NAMALWA (cell line): ENCODE measurements around the gene ADGRB3.
"Not testable (repeated sequence)": the region's sequence is repeated elsewhere in the genome, so short reads cannot be mapped to it uniquely, and the experiment has no call there.

ENCODE experiments used
- DNase-seq: peaks from one replicate; pipeline ENCODE4 v3.0.0-alpha.2; 2015; ENCODE audit warnings: low spot score

Gene ADGRB3

GRCh38 chr6:68826501-68826900 is 191.4 kb downstream of the ADGRB3 start:
- DNase-seq = no peak

DNA sequence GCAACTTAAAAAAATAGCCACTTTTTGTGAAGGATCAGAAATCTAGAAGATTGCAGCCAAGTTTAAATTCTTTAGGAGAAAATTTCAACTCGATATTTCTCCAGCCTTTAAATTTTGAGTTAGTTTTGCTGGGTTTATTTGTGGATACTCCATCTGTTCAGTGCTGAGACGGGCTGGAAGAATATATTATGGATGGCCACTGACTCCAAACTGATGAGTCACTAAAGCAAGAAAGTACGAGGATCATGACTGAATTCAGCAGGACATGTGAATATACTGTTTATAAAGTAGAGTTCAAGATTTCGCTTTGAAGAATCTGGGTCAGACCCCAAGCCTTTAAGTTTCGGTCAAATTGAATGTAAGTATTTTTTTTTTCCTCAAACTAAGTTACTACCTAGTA is 199.5 kb downstream of the ADGRB3 start:
- DNase-seq = no peak

GRCh38 chr6:68838571-68838970 is 203.5 kb downstream of the ADGRB3 start:
- DNase-seq = no peak

GRCh38 chr6:68852791-68853190 is 217.7 kb downstream of the ADGRB3 start:
- DNase-seq = no peak

GRCh38 chr6:68859233-68859632 is 224.2 kb downstream of the ADGRB3 start:
- no peak for DNase-seq

DNA sequence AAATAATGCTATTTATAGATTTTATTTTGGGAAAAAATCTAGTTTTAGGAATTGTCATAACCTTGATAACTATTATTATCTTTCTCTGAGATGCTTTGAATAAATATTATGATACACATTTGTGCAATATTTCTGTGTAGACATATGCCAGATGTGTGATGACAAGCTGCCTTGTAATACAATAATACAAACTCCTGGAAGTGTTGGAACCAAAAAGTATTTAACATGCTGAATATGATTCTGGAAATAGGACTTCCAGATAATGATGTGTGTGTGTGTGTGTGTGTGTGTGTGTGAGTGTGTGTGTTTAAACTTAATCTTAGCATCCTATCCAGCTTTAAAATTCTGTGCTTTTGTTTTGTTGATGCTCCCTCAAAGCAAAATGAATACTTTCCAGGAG is 233.6 kb downstream of the ADGRB3 start:
- DNase-seq = no peak

DNA sequence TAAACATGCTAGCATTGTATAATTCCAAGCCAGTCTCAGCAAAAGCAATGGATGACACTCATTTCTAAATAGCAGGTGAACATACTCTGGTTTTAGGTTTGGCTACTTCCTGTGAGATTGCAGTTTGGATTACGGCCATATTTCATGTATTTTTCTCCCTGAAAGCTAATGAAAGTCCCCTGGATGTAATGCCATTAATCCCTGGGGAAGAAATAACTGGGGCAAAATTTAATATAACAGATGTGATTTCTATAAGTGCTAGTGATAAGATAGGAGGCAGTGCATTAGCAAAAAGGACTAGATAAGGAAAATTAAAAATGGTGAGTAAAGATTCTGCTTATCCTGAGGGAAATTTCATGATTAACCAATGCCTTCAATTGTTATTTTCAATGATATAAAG is 238.2 kb downstream of the ADGRB3 start:
- no peak for DNase-seq

DNA sequence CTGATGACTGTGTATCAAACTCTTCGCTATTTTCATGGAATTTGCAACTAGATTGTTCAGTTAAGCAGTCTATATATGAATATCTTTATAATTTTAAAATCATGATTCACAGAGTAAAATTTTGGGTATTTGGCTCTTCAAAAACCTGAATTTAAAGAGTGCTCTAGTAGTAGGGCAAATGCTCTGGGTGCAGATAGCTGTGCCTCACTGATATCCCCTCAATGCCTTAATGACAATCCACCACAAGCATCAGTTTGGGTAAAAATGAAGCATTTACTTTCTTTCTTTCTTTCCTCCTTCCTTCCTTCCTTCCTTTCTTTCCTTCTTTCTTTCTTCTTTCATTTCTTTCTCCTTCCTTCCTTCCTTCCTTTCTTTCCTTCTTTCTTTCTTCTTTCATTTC is 239.7 kb downstream of the ADGRB3 start:
- no peak for DNase-seq

GRCh38 chr6:68875403-68875802 is 240.3 kb downstream of the ADGRB3 start:
- no peak for DNase-seq

- DNase-seq = peak; percentile 49
Measured at GRCh38 chr6:68876792-68877493, 241.9 kb downstream of the ADGRB3 start.

DNA sequence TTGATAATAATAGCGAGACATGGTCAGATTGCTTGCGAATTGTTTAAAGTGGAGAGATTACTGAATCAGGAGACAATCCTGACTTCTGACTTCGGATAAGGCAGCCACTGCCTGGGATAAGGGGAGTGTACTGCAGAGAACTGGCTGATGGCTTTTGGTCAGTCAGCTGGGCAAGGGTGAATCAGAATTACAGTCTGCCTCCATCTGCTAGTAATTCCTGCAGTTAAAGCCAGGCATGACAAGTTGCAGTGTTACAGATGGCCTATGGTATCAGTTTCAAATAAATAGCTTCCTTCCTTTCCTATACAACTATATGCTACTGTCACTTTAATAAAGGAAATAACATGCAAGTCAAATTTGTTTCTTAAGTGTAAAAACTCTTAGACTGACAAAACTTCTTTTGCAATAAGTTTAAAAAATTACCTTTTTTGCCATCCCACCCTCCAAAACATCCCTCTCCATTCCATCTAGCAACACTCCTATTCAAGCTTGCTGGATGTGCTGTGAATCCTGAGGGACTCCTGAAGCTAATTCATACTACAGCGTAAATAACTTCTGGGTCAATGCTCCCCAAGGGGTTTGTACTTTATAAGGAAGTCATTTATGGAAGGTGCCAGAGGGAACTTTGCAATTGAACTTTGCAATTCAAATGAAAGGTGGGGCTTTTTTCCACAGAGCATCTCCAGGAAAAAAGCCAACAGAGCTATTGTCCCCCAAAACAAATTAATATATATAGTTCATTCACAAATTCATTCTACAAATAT is 245.2 kb downstream of the ADGRB3 start:
- no peak for DNase-seq

GRCh38 chr6:68883325-68883724 is 248.2 kb downstream of the ADGRB3 start:
- DNase-seq = not testable (repeated sequence)

GRCh38 chr6:68891419-68891818 is 256.3 kb downstream of the ADGRB3 start:
- DNase-seq = no peak

GRCh38 chr6:68892452-68892851 is 257.4 kb downstream of the ADGRB3 start:
- DNase-seq = no peak

- DNase-seq = no peak
Measured at GRCh38 chr6:68895929-68896328, 260.8 kb downstream of the ADGRB3 start.

- DNase-seq = no peak
Measured at GRCh38 chr6:68901044-68901443, 266.0 kb downstream of the ADGRB3 start.

DNA sequence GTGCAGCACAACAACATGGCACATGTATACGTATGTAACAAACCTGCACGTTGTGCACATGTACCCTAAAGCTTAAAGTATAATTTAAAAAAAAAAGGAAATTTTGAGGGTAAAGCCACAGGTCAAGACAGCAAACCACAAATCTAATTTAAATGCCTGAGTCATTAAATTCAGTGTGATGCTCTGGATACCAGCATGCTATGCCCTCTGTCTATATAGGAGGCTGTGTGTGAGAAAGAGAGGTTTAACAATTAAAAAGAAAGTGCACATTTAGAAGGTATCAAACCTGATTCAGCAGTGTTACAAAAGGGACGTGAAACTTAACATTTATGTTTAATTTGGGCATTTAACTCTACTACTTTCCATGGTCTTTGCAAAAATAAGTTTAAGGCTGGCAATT is 276.3 kb downstream of the ADGRB3 start:
- DNase-seq = no peak

DNA sequence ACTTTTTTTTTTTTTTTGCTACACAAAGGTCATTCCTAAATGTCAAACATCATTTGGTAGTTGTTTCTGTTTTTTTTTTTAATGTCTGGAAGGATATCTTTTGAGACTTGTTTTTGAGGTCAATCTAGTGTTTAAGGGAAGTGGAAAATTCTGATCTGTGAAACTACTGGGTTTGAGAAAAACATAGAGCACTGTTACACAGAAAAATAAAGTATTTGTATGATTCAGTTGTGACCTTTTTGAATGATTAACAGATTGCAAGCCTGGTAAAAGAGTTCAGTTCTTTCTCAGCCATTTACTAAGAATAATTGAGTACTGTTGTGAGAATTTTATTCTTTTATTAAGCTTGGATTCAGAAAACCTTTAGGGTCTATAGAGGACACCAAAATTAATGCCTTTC is 276.7 kb downstream of the ADGRB3 start:
- DNase-seq = no peak

DNA sequence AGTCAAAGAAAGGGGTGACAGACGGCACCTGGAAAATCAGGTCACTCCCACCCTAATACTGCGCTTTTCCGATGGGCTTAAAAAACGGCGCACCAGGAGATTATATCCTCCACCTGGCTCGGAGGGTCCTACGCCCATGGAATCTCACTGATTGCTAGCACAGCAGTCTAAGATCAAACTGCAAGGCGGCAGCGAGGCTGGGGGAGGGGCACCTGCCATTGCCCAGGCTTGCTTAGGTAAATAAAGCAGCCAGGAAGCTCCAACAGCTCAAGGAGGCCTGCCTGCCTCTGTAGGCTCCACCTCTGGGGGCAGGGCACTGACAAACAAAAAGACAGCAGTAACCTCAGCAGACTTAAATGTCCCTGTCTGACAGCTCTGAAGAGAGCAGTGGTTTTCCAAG is 277.7 kb downstream of the ADGRB3 start:
- DNase-seq = not testable (repeated sequence)

GRCh38 chr6:68915586-68915985 is 280.5 kb downstream of the ADGRB3 start:
- DNase-seq = no peak

DNA sequence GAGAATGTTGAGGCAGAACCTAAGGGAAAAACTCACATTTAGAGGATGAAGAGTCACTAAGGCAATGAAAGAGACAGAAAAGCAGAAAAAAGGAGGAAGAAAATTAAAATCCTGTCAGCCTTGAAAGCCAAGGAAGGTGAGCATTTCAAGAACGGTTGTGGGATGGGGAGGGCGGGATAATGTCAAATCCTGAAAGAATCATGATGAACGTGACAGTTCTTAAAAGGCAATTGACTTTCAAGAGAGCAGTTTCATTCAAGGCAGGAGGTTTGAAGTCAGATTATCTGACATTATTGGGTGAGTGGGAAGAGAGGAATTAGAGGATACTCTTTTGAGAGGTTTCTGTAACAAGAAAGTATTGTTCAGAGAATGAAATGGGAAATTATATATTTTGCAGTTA is 284.5 kb downstream of the ADGRB3 start:
- no peak for DNase-seq

DNA sequence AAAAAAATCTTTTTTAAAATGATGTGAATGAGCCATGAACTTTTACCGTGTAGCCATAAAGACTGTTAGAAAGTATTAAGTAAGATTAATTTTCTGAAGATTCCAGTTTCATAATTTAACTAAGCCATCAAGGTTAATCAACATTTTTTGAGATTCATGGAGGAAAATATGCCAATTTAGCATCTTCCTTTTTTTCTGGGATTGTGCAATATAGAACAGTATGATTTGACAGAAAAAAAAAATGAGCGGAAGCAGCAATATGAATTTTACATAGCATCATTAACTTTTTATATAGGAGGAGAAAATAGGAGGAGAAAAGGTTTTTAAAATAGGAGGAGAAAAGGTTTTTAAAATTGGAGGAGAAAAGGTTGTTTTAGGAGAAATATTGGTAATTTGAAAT is 306.3 kb downstream of the ADGRB3 start:
- DNase-seq = no peak

- no peak for DNase-seq
Measured at GRCh38 chr6:68947721-68948120, 312.6 kb downstream of the ADGRB3 start.

- DNase-seq = no peak
Measured at GRCh38 chr6:68951270-68951669, 316.2 kb downstream of the ADGRB3 start.
